HPDE6-E6E7 (cell line): ENCODE results near the gene CST2.
"Not testable (repeated sequence)": the region's sequence is repeated elsewhere in the genome, so short reads cannot be mapped to it uniquely, and the experiment has no call there.

ENCODE experiments used
- DNase-seq: peaks from one replicate; pipeline ENCODE4 v3.0.0; 2011; ENCODE audit warnings: missing footprints; ENCODE audit errors: extremely low spot score

Gene CST2, protein sequence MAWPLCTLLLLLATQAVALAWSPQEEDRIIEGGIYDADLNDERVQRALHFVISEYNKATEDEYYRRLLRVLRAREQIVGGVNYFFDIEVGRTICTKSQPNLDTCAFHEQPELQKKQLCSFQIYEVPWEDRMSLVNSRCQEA

DNA sequence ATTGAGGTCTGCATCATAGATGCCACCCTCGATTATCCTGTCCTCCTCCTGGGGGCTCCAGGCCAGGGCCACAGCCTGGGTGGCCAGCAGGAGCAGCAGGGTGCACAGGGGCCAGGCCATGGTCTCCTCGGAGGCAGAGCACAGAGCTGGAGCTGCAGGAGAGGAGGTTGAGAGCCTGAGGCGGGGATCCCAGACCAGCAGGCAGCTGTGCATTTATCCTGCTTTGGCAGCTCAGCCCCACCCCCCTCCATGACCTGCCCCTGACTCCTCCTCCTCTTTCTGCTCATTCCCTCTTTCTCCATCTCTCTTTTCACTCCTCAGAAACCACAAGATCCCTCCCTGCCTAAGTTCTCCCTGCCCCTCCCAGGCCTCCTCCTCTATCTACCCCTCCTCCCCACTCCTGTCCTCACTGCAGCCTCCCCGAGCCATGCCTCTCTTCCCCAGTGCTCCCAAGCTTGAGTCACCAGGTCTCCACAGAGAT is at the start of gene CST2:
Gene CST2 (minus strand): TSS at position 189 of the 481 bp plus-strand sequence. CDS start 69 bp downstream, at position 120.
- DNase-seq = no peak

DNA sequence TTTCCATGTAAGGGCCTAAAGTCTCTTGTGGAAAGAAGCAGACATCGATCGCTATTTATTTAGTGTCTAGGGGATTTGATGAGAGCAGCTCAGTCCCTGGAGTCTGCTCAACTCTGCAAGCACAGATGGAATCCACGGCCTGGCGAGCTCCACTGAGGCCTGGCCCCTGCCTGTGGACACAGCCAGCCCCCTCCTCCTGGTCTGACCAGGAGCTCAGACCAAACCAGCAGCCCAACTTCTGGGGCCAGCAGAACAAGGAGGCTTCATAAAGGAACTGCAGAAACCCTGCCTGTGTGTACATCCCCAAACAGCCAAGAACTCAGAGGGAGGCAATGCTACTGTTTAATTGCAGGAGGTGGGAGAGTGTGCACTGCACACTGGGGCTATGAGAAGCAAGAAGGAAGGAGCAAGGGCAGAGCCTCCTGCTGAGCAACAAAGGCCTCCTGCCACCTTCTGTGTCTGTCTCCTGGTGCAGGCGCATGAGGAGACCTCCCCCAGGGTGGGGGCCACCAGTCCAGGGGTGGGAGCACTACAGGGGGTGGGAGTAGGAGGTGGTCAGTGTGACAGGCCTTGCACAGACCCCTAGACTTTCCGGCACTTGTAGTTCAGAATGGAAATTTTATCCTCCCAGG is 49.2 kb upstream of the CST2 start:
- DNase-seq = no peak

DNA sequence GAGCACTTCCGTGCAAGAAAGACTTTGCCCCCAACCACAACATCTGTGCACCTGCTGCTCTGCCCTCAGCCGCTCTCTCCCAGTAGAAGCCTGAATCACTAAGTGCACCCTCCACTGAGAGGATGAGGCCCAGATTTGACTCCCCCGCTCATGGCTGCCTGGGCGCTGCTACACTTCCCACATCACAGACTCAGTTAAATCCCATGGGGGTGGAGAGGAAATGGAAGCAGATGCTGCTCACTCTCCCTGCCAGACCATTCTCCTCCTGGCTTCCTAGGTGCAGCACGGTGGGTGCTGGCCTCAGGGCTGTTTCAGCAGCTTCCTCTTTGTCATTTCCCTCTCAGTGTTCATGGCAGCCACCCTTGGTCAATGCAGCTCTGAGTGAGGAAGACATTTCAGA is 48.2 kb upstream of the CST2 start:
- DNase-seq = no peak

- no peak for DNase-seq
Measured at GRCh38 chr20:23873370-23874015, 47.0 kb upstream of the CST2 start.

- no peak for DNase-seq
Measured at GRCh38 chr20:23872065-23872464, 45.5 kb upstream of the CST2 start.

DNA sequence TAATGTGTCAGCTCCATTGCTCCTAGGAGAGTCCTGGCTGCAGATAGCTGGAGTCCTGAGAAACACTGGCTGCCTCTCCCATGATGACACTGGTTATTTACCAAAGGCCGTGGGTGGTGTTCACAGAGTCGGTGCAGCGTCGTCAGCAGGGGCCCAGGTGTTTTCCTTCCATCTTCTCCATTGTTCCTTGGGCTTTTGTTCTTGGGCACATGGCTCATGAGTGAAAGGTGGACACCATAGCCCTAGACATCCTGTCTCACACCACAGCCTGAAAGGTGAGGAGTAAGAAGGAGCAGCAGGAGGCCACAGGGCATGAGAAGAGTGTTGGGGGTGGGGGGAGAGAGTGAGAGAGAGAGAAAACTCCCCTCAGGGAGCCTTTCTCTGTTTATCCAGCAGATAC is 43.9 kb upstream of the CST2 start:
- DNase-seq = no peak

DNA sequence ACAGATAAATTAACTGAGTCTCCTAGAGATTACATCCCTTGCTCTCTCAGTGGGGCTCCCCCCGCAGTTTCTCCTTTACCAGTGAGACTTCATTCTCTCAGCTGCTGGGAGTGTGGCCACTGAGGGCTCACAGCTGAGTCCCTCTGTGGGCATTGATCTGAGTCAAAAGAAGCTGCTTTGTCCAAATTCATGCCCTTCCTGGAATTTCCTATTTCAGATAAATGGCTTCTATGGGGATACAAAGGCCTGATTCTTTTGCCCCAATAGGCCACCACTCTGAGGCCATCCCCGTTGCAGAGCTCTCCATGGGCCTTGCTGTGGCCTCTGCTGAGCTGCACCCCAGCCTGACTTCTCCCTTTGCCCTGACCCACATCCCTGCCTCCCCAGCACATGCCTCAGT is 43.0 kb upstream of the CST2 start:
- DNase-seq = no peak

DNA sequence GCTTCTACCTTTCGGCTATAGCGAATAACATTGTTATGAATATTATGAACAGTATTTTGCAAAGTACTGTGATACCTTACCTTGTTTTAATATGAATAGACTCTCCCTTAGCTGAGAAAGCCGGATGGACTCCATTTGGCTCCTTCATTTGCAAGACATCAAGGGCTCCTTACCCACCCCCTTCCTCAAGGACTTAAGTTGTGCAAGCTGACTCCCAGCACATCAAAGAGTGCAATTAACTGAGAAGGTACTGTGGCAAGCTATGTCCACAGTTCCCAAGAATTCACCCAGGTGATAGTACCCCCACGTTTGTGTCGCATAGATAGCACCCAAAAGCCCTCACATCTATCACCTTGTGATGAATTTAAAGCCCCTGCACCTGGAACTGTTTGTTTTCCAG is 41.8 kb upstream of the CST2 start:
- DNase-seq = no peak

DNA sequence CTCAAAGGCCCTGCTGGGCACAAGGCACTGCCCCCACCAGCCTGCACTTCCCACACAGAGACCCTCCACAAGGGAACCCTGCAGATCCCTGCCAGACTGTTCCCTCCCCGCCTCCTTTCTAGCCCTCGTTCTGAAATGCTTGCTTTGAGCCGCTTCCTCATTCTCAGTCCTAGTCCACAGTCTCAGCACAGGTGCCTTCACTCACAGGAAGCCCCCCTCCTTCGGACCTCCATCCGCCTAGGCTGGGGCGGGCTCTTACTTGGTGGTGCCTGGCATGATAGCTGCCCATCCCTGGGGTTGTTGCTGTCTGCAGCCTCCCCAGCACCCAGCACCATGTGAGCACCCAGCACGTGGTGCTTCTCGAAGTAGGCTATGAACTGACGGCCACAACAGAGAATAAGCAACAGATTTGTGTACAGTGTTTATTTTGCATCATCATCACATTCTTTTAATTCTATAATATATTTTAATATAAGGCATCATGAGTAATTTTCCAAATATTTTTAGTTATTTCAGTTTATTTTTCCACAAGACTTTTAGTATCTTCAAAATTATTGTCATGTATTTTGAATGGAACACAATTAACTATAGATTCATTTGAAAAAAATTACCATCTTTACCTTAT is 40.7 kb upstream of the CST2 start:
- no peak for DNase-seq

- DNase-seq = not testable (repeated sequence)
Measured at GRCh38 chr20:23860771-23861170, 34.2 kb upstream of the CST2 start.

GRCh38 chr20:23857962-23858595 is 31.6 kb upstream of the CST2 start:
- no peak for DNase-seq

GRCh38 chr20:23856736-23857135 is 30.2 kb upstream of the CST2 start:
- no peak for DNase-seq

DNA sequence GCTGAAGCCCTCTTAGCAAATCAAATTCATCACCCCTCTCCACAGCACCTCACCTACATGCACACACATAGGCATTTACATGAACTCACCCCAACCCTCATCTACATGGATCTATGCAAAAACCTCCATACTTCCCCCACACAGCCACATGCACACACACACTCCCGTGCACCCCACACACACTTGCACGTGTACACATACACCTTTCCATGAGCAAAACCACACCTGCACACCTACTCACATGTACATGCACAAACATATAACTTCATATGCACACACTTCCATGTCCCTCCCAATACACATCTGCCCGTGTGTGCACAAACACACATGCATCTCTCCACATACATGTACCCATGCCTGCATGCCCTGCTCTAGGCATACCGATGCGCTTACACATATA is 29.7 kb upstream of the CST2 start:
- no peak for DNase-seq

GRCh38 chr20:23841693-23842092 is 15.2 kb upstream of the CST2 start:
- no peak for DNase-seq

DNA sequence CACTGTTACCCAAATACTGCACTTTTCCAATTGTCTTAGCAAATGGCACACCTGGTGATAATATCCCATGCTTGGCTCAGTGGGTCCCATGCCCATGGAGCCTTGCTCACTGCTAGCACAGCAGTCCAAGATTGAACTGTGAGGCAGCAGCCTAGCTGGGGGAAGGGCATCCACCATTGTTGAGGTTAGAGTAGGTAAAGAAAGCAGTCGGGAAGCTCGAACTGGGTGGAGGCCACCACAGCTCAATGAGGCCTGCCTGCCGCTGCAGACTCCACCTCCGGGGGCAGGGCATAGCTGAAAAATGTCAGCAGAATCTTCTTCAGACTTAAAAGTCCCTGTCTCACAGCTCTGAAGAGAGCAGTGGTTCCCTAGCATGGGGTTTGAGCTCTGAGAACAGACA is 9.2 kb upstream of the CST2 start:
- no peak for DNase-seq

DNA sequence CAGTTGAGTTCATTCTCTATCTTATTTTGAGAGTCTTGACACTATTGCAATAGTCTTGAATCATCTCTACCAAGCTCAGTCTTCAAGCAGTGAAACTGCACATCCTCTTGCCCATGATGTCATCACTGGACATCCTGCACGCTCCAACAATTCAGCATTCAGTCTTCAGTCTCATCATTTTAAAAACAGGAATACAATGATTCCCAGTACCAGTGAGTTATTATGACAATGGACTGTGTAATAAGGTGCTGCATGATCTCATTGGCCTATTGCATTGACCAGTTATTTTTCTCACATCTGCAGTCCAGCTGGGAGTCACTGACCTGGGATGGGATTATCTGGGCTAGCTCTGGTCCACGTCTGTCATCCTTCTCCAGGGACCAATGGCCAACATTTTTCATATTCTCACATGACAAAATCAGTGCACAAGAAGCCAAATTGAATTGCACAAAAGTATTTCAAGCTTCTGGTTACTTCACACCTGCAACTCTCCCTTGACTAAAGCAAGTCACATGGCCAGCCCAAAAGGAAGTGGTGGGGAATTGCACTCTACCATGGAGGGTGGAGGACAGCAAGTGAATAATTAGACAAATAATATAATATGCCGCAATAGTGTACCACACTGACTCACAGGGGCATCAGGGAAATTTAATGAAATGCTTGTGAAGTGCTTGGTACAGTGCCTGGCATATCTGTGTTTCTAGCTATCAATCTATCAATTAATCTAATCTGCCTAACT is 6.4 kb upstream of the CST2 start:
- DNase-seq = no peak

GRCh38 chr20:23831961-23832360 is 5.4 kb upstream of the CST2 start:
- DNase-seq = not testable (repeated sequence)

GRCh38 chr20:23823621-23824324 is 2.8 kb downstream of the CST2 start:
- no peak for DNase-seq

DNA sequence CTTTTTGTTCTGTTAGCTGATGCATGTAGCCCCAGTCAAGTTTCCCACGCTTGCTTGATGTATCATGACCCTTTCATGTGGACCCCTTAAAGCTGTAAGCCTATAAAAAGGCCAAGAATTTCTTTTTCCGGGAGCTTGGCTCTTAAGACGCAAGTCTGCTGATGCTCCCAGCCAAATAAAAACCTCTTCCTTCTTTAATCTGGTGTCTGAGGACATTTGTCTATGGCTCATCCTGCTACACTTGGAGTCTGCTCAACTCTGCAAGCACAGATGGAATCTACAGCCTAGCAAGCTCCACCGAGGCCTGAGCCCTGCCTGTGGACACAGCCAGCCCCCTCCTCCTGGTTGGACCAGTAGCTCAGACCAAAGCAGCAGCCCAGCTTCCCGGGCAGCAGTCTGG is 3.4 kb downstream of the CST2 start:
- no peak for DNase-seq

DNA sequence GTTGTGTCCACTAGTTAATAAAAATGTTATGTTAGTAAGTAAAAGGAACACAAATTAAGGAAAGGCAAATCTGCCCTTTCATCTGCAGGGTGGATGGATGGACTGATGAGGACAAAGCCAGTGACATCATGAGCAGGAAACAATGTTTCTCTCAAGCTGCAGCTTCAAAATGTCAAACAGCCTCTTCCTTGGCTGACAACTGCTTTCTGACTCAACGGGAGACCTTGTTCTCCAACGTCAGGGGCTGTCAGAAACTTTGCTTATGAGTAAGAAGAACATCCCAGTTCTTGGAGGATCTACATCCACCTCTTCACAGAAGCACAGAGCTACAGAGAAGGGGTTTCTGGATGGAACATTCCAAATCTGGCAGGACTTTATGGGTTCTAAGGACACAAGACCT is 6.0 kb downstream of the CST2 start:
- DNase-seq = no peak

GRCh38 chr20:23811559-23811958 is 15.0 kb downstream of the CST2 start:
- DNase-seq = not testable (repeated sequence)
